Measurements from ENCODE around the gene FAM227B.

- TF ChIP-seq CTCF (IDR thresholded peaks at IDR 0.05) (no peak), POLR2A (IDR thresholded peaks at IDR 0.05) (no peak)
Observed at GRCh38 chr15:49621887-49622286, 1.3 kb upstream of the FAM227B start.

Data from thyroid gland (tissue), 4 donors.